Neural cell (in vitro differentiated cells): ENCODE data around the gene SLC39A7. TPM values are rescaled to one million over a fixed set of nuclear protein-coding genes. Genes with fewer than 3 reads are reported as not detected.

ENCODE experiments used
- H2AFZ ChIP-seq: fragments of 200-600, 300-800 bp; sonication (generic), shearing (Covaris generic); 2 replicates; pipeline ENCODE4 v1.6.0; 2014; ENCODE audit warnings: low read depth, mild to moderate bottlenecking, antibody characterized with exemption, low read length, moderate library complexity
- H3F3A ChIP-seq: fragments of 200-600 bp; shearing (Covaris generic); 2 replicates; pipeline ENCODE4 v1.6.1; 2016; ENCODE audit warnings: mild to moderate bottlenecking, moderate library complexity, mixed read lengths, antibody characterized with exemption, low read length; ENCODE audit not compliant: insufficient read depth, poor library complexity, severe bottlenecking
- H3K27ac ChIP-seq: fragments of 200-600, 300-800 bp; sonication (generic), shearing (Covaris generic); 2 replicates; pipeline ENCODE4 v1.5.1; 2014; ENCODE audit warnings: mild to moderate bottlenecking, low read length, moderate library complexity
- H3K27me3 ChIP-seq: fragments of 300-800, 200-600 bp; sonication (generic), shearing (Covaris generic); 2 replicates; pipeline ENCODE4 v1.6.0; 2014; ENCODE audit warnings: mild to moderate bottlenecking, low read depth, low read length, moderate library complexity; ENCODE audit not compliant: insufficient read depth
- H3K36me3 ChIP-seq: fragments of 300-800, 200-600 bp; sonication (generic), shearing (Covaris generic); 2 replicates; pipeline ENCODE4 v1.5.1; 2014; ENCODE audit warnings: mild to moderate bottlenecking, antibody characterized with exemption, low read length, moderate library complexity; ENCODE audit not compliant: insufficient read depth
- H3K4me2 ChIP-seq: fragments of 300-800, 200-600 bp; sonication (generic), shearing (Covaris generic); 2 replicates; pipeline ENCODE4 v1.6.0; 2014; ENCODE audit warnings: mild to moderate bottlenecking, low read length
- H3K4me3 ChIP-seq: fragments of 300-800, 200-600 bp; sonication (generic), shearing (Covaris generic); 2 replicates; pipeline ENCODE4 v1.5.1; 2014; ENCODE audit warnings: mild to moderate bottlenecking, low read length, moderate library complexity
- H3K79me2 ChIP-seq: fragments of 200-600 bp; shearing (Covaris generic); replicated peaks from 2 replicates; pipeline ENCODE4 v1.6.0; 2014; ENCODE audit warnings: mild to moderate bottlenecking, low read length, moderate library complexity; ENCODE audit not compliant: insufficient read depth
- H3K9ac ChIP-seq: fragments of 300-800, 200-600 bp; sonication (generic), shearing (Covaris generic); 2 replicates; pipeline ENCODE4 v1.6.1; 2016; ENCODE audit warnings: mild to moderate bottlenecking, low read length, mixed read lengths
- H3K9me2 ChIP-seq: fragments of 200-600 bp; shearing (Covaris generic); 2 replicates; pipeline ENCODE4 v1.6.1; 2016; ENCODE audit warnings: mild to moderate bottlenecking, low read length, mixed read lengths; ENCODE audit not compliant: insufficient read depth
- H3K9me3 ChIP-seq: fragments of 200-600, 300-800 bp; sonication (generic), shearing (Covaris generic); 2 replicates; pipeline ENCODE4 v1.6.1; 2016; ENCODE audit warnings: mild to moderate bottlenecking, mixed run types, low read length, moderate library complexity, mixed read lengths
- H4K20me1 ChIP-seq: fragments of 200-600 bp; shearing (Covaris generic); 2 replicates; pipeline ENCODE4 v1.6.1; 2016; ENCODE audit warnings: mild to moderate bottlenecking, mixed run types; ENCODE audit not compliant: insufficient read depth
- EP300 ChIP-seq: fragments of 450-650 bp; conservative IDR thresholded peaks from 2 replicates; pipeline ENCODE4 v1.6.1; 2014; ENCODE audit warnings: antibody characterized with exemption, mild to moderate bottlenecking, moderate library complexity; ENCODE audit not compliant: poor library complexity, severe bottlenecking
- EZH2 ChIP-seq: fragments of 200-600, 300-800 bp; shearing (Covaris generic), sonication (generic); IDR thresholded peaks from 2 replicates; pipeline ENCODE4 v1.6.1; 2014; ENCODE audit warnings: antibody characterized with exemption, low read length, borderline replicate concordance, mild to moderate bottlenecking; ENCODE audit not compliant: insufficient read depth, poor library complexity, severe bottlenecking
- MXI1 ChIP-seq: fragments of 450-650 bp; conservative IDR thresholded peaks from 2 replicates; pipeline ENCODE4 v1.6.1; 2014; ENCODE audit warnings: antibody characterized with exemption, mild to moderate bottlenecking; ENCODE audit not compliant: poor library complexity, severe bottlenecking
- POLR2AphosphoS5 ChIP-seq: IDR thresholded peaks from 2 replicates; pipeline ENCODE4 v1.6.1; 2012
- RAD21 ChIP-seq: fragments of 450-650 bp; conservative IDR thresholded peaks from 2 replicates; pipeline ENCODE4 v1.6.1; 2014; ENCODE audit warnings: antibody characterized with exemption, mild to moderate bottlenecking, moderate library complexity
- REST ChIP-seq: IDR thresholded peaks from 2 replicates; pipeline ENCODE4 v1.6.1; 2012; ENCODE audit warnings: borderline replicate concordance
- SMC3 ChIP-seq: fragments of 450-650 bp; conservative IDR thresholded peaks from 2 replicates; pipeline ENCODE4 v1.6.1; 2014; ENCODE audit warnings: antibody characterized with exemption, mild to moderate bottlenecking, moderate library complexity; ENCODE audit not compliant: poor library complexity
- TAF1 ChIP-seq: IDR thresholded peaks from 2 replicates; pipeline ENCODE4 v1.6.1; 2012; ENCODE audit warnings: low read depth
- polyA plus RNA-seq: library from polyadenylated mRNA; depleted of rRNA; stranded (reverse); fragments of >200 nt; gene quantifications from 2 replicates; pipeline ENCODE4 v1.2.3, GENCODE V29; 2014
- TF ChIP-seq, protein P1 (sequence below): fragments of 450-650 bp; IDR thresholded peaks from 2 replicates; pipeline ENCODE4 v1.5.1; 2014; ENCODE audit warnings: antibody characterized with exemption, mild to moderate bottlenecking, moderate library complexity; ENCODE audit not compliant: poor library complexity, severe bottlenecking

SLC39A7 gene
- polyA plus RNA-seq, 1 donor from 2014 or later: 99.8 TPM

GRCh38 chr6:33206027-33206863 is 5.6 kb downstream of the SLC39A7 start:
- H3K9ac ChIP-seq: peak overlapping the region; percentile 99
- H3K79me2 ChIP-seq: peaks cover 41% of the 10 kb centered on the region
- H3K9me2 ChIP-seq: no peaks in the 10 kb centered on the region
- TF ChIP-seq REST: peak; percentile 15
- TF ChIP-seq TAF1: no peak
- H3K9me3 ChIP-seq: no peaks in the 10 kb centered on the region
- H3K4me3 ChIP-seq: peak overlapping the region; percentile 94
- H3K36me3 ChIP-seq: peaks cover 12% of the 10 kb centered on the region
- no peaks in the 10 kb centered on the region for H3F3A ChIP-seq
- no peaks in the 10 kb centered on the region for H3K27me3 ChIP-seq
- H3K27ac ChIP-seq: peak overlapping the region; percentile 96
- H3K4me2 ChIP-seq: no peak overlapping the region
- H4K20me1 ChIP-seq: no peaks in the 10 kb centered on the region
- H2AFZ ChIP-seq: no peak overlapping the region

DNA sequence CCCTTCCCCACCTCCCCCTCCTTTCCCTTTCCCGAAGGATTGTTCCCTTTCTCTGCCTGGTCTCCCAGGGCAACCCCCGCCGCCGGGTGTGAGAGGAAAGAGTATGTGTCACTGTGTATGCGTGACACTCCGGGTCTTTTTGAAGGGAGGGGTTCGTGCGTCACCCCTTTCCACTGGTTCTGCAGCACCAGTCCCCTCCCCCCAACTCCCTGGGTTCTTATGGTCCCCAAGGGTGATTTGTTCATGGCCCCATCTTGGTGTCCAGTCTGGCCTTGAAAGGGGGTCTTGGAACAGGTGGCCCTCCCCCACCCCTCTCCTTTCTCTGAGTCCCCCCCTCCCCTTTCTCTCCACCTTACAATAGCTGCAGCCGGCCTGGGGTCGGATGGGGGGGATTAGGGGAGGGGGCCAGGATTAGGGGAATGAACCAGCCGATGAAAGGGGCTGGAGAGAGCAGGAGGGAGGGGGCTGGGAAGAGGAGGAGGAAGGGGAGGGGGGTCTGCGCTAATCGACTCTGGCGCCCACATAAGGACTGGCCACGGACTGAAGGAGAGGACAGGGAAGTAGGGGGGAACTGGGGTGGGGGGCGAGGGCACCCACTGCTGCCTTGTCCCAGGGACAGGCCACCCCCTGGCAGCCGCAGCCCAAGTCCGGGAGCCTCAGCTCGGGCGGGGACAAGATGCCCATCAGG is 6.3 kb downstream of the SLC39A7 start:
- Histone ChIP-seq H3K27me3 (no peaks in the 10 kb centered on the region), H3K4me3 (peak overlapping the region; percentile 94), H3K4me2 (peak overlapping the region; percentile 98), H3K9me3 (no peaks in the 10 kb centered on the region), H3K27ac (peak overlapping the region; percentile 96), H3K9ac (peak overlapping the region; percentile 99), H3K9me2 (no peaks in the 10 kb centered on the region), H3F3A (no peaks in the 10 kb centered on the region), H3K79me2 (peaks cover 34% of the 10 kb centered on the region), H4K20me1 (no peaks in the 10 kb centered on the region), H2AFZ (no peak overlapping the region), H3K36me3 (peaks cover 12% of the 10 kb centered on the region)
- TF ChIP-seq EZH2: no peak
- no peak for TF ChIP-seq RAD21
- TF ChIP-seq SMC3: no peak
- TF ChIP-seq REST: no peak
- TF ChIP-seq MXI1: no peak
- TF ChIP-seq EP300: no peak
- TF ChIP-seq, protein P1, sequence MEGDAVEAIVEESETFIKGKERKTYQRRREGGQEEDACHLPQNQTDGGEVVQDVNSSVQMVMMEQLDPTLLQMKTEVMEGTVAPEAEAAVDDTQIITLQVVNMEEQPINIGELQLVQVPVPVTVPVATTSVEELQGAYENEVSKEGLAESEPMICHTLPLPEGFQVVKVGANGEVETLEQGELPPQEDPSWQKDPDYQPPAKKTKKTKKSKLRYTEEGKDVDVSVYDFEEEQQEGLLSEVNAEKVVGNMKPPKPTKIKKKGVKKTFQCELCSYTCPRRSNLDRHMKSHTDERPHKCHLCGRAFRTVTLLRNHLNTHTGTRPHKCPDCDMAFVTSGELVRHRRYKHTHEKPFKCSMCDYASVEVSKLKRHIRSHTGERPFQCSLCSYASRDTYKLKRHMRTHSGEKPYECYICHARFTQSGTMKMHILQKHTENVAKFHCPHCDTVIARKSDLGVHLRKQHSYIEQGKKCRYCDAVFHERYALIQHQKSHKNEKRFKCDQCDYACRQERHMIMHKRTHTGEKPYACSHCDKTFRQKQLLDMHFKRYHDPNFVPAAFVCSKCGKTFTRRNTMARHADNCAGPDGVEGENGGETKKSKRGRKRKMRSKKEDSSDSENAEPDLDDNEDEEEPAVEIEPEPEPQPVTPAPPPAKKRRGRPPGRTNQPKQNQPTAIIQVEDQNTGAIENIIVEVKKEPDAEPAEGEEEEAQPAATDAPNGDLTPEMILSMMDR: no peak
- no peak for TF ChIP-seq POLR2AphosphoS5
- no peak for TF ChIP-seq TAF1
